Measurements from ENCODE around the gene BRSK2. TPM values are rescaled to one million over a fixed set of nuclear protein-coding genes. Genes with fewer than 3 reads are reported as not detected.

Gene BRSK2
- total RNA-seq, 1 donor from 2014 or later, result 49.2 TPM

DNA sequence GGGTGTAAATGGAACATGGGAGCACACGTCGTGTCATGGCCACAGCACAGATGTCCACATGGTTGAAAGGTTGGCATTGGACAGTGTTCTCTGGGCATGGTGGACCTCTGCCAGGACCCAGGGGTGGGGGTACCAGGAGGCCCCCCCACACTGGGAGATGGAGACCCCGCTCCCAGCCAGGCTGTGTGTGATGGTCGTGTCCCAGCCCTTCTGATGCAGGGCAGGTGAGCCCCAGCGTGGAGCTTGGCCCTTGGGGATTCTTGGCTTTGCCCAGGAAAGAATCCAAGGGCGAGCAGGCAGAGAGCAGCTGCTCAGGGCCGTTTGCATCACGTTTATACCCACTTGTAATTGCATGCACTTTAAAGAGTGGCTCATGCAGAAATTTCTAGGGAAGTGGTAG, 22.0 kb upstream of the BRSK2 start:
- H3K4me1 Mint-ChIP-seq (ENCODE audit: low read depth), result no peaks in the 10 kb centered on the region
- TF ChIP-seq, protein P1, sequence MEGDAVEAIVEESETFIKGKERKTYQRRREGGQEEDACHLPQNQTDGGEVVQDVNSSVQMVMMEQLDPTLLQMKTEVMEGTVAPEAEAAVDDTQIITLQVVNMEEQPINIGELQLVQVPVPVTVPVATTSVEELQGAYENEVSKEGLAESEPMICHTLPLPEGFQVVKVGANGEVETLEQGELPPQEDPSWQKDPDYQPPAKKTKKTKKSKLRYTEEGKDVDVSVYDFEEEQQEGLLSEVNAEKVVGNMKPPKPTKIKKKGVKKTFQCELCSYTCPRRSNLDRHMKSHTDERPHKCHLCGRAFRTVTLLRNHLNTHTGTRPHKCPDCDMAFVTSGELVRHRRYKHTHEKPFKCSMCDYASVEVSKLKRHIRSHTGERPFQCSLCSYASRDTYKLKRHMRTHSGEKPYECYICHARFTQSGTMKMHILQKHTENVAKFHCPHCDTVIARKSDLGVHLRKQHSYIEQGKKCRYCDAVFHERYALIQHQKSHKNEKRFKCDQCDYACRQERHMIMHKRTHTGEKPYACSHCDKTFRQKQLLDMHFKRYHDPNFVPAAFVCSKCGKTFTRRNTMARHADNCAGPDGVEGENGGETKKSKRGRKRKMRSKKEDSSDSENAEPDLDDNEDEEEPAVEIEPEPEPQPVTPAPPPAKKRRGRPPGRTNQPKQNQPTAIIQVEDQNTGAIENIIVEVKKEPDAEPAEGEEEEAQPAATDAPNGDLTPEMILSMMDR (IDR thresholded peaks at IDR 0.05; ENCODE audit: unreplicated experiment), result no peak
- no peak overlapping the region for H3K4me3 Mint-ChIP-seq (ENCODE audit: low read depth)
- no peaks in the 10 kb centered on the region for H3K36me3 Mint-ChIP-seq (ENCODE audit: insufficient read depth)
- no peak overlapping the region for H3K27ac Mint-ChIP-seq
- peaks cover 17% of the 10 kb centered on the region for H3K27me3 Mint-ChIP-seq
- H3K9me3 Mint-ChIP-seq (ENCODE audit: low read depth), result peaks cover 10% of the 10 kb centered on the region
- DNase-seq (ENCODE audit: low spot score, unreplicated experiment), result no peak

DNA sequence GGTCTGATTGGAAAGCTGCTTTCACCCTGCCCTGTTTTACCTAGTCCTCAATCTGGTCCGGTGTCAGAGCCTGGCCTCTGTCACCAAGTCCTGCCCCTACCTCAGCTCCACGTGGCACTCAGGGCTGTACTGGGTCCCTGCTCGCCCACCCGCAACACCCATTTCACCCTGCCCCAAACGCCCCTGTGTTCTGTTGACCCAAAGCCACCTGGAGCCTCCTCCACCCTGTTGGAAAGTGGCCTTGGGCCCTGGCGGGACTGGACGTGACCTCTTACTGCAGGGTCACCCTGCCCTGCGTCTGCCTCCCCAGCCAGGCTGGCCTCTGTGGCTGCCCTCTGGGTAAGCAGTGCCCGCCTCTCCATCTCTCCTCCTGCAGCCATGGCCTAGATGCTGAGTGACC, 21.5 kb upstream of the BRSK2 start:
- no peak overlapping the region for H3K27ac Mint-ChIP-seq
- H3K4me1 Mint-ChIP-seq (ENCODE audit: low read depth), result no peaks in the 10 kb centered on the region
- TF ChIP-seq, protein P1 (IDR thresholded peaks at IDR 0.05; ENCODE audit: unreplicated experiment), result no peak
- no peak overlapping the region for H3K4me3 Mint-ChIP-seq (ENCODE audit: low read depth)
- peaks cover 13% of the 10 kb centered on the region for H3K27me3 Mint-ChIP-seq
- H3K9me3 Mint-ChIP-seq (ENCODE audit: low read depth), result peaks cover 10% of the 10 kb centered on the region
- DNase-seq (ENCODE audit: low spot score, unreplicated experiment), result no peak
- no peaks in the 10 kb centered on the region for H3K36me3 Mint-ChIP-seq (ENCODE audit: insufficient read depth)

DNA sequence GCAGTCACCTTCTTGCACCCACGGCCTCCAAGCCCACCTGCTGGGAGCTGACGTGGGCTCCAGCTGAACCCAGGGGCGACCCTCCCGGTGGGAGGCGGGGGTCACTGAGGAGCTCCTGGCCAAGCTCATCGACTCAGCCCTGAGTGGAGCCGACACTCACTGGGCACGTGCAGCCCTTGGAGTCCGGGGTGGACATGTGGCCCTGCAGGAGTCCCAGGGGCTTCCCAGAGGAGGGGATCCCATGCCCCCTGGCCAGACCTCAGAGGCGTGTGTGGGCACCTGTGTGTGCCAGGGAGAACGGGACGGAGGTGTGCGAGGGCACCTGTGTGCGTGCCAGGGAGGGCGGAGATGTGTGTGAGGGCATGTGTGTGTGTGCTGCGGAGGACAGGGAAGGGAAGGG, 20.8 kb upstream of the BRSK2 start:
- Mint-ChIP-seq H3K4me1 (ENCODE audit: low read depth) (no peaks in the 10 kb centered on the region), H3K27ac (no peak overlapping the region), H3K27me3 (peaks cover 7% of the 10 kb centered on the region), H3K9me3 (ENCODE audit: low read depth) (peaks cover 10% of the 10 kb centered on the region), H3K36me3 (ENCODE audit: insufficient read depth) (no peaks in the 10 kb centered on the region), H3K4me3 (ENCODE audit: low read depth) (no peak overlapping the region)
- TF ChIP-seq, protein P1 (IDR thresholded peaks at IDR 0.05; ENCODE audit: unreplicated experiment), result no peak
- no peak for DNase-seq (ENCODE audit: low spot score, unreplicated experiment)

DNA sequence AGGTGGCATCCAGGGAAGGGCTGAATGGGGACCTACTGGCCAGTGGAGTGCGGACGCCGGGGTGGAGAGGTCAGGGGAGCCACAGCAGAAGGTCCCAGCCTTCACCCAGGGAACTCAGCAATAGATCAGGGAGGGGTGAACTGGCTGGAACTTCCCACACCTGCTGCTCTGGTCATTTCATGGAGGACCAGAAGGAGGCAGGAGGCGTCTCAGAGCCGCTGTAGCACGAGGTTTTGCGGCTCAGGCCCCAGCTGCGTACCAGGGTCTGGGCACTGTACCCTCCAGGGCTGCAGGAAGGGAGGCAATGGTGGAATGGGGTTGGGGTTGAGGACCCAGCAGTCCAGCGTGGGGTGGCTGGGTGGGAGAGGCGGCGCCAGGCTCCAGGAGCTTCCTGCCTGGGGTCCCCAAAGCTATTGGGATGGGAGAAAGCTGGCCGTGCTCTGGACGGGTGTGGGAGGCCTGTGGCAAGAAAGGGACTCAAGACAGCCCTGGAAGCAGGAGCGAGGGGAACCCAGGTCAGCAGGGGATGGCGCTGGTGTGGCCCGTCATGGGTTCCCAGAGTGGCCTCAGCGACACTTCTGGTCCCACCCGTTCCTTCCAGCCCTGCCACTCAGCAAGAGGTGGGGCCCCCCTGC, 20.2 kb upstream of the BRSK2 start:
- Mint-ChIP-seq H3K4me1 (ENCODE audit: low read depth) (no peaks in the 10 kb centered on the region), H3K36me3 (ENCODE audit: insufficient read depth) (no peaks in the 10 kb centered on the region), H3K9me3 (ENCODE audit: low read depth) (peaks cover 9% of the 10 kb centered on the region), H3K27ac (no peak overlapping the region), H3K27me3 (peaks cover 4% of the 10 kb centered on the region), H3K4me3 (ENCODE audit: low read depth) (no peak overlapping the region)
- TF ChIP-seq, protein P1 (IDR thresholded peaks at IDR 0.05; ENCODE audit: unreplicated experiment), result no peak
- DNase-seq (ENCODE audit: low spot score, unreplicated experiment), result no peak

DNA sequence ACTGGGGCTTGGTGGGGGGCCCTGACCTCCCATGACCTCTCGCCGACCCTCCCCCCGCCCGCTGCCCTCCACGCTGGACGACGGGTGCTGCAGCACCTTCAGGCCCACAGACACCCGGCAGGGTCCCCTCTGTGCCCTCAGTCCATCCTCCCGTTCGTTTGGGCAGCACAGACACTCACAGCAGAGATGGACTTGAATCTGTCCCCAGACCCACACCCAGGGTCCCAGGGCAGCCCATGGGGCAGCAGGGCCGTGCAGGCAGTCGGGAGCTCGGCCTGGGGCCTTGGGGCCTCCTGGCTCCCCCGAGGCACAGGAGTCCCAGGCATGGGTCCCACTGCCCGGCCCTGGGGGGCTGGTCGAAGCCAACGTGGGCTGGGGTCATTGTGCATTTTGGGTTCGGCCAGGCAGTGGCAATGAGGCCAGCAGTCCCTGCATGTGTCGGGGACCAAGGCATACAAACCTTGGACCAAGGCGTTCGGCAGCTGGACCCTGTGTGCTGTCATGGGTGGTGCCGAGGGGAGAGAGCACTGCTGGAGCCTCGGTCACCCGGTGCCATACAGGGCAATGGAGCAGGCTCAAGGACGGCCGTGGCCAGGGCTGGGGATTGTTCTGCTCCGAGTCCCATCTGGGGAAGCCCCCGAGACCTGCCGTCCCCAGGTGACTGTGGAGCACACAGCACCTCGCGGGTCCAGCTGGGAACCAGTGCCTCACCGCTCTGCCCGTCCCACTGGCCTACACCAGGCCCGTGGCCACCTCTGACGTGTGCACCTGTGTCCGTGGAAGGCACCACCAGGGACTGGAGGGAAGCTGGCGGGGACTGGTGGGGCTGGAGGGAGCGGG, 19.3 kb upstream of the BRSK2 start:
- Mint-ChIP-seq H3K4me3 (ENCODE audit: low read depth) (no peak overlapping the region), H3K27me3 (no peaks in the 10 kb centered on the region), H3K4me1 (ENCODE audit: low read depth) (no peaks in the 10 kb centered on the region), H3K27ac (no peak overlapping the region), H3K36me3 (ENCODE audit: insufficient read depth) (no peaks in the 10 kb centered on the region), H3K9me3 (ENCODE audit: low read depth) (peaks cover 7% of the 10 kb centered on the region)
- DNase-seq (ENCODE audit: low spot score, unreplicated experiment), result no peak
- TF ChIP-seq, protein P1 (IDR thresholded peaks at IDR 0.05; ENCODE audit: unreplicated experiment), result no peak

All from progenitor cell of endocrine pancreas (in vitro differentiated cells).